HG03025 (cell line): Measurements from ENCODE around the gene LRP5.
"Not testable (repeated sequence)": the region's sequence is repeated elsewhere in the genome, so short reads cannot be mapped to it uniquely, and the experiment has no call there.

Experiments used
- ATAC-seq: cut with Tn5 transposase; IDR thresholded peaks from one replicate; pipeline ENCODE4 v1.9.1; 2021; ENCODE audit warnings: mild to moderate bottlenecking, moderate library complexity; ENCODE audit not compliant: unreplicated experiment, low FRiP score

The LRP5 gene

GRCh38 chr11:68341557-68342458, 29.4 kb downstream of the LRP5 start:
- no peak for ATAC-seq

- ATAC-seq: no peak
Observed at GRCh38 chr11:68342459-68343158, 30.2 kb downstream of the LRP5 start.

GRCh38 chr11:68343761-68344256, 31.4 kb downstream of the LRP5 start:
- no peak for ATAC-seq

GRCh38 chr11:68344821-68345220, 32.4 kb downstream of the LRP5 start:
- not testable (repeated sequence) for ATAC-seq

- no peak for ATAC-seq
Observed at GRCh38 chr11:68345776-68346461, 33.5 kb downstream of the LRP5 start.

- no peak for ATAC-seq
Observed at GRCh38 chr11:68346462-68346790, 34.0 kb downstream of the LRP5 start.

GRCh38 chr11:68347345-68347744, 35.0 kb downstream of the LRP5 start:
- no peak for ATAC-seq

GRCh38 chr11:68347841-68348240, 35.5 kb downstream of the LRP5 start:
- no peak for ATAC-seq

- no peak for ATAC-seq
Observed at GRCh38 chr11:68349461-68350249, 37.3 kb downstream of the LRP5 start.

- ATAC-seq: no peak
Observed at GRCh38 chr11:68350759-68351449, 38.5 kb downstream of the LRP5 start.

- no peak for ATAC-seq
Observed at GRCh38 chr11:68351450-68352275, 39.3 kb downstream of the LRP5 start.

GRCh38 chr11:68352591-68352990, 40.2 kb downstream of the LRP5 start:
- ATAC-seq: no peak

- ATAC-seq: no peak
Observed at GRCh38 chr11:68353118-68353517, 40.7 kb downstream of the LRP5 start.

GRCh38 chr11:68353669-68354068, 41.3 kb downstream of the LRP5 start:
- ATAC-seq: no peak

- no peak for ATAC-seq
Observed at GRCh38 chr11:68354148-68354872, 41.9 kb downstream of the LRP5 start.

- ATAC-seq: no peak
Observed at GRCh38 chr11:68355471-68355870, 43.1 kb downstream of the LRP5 start.

- no peak for ATAC-seq
Observed at GRCh38 chr11:68357568-68357967, 45.2 kb downstream of the LRP5 start.

- no peak for ATAC-seq
Observed at GRCh38 chr11:68358416-68358815, 46.0 kb downstream of the LRP5 start.
